C4-2B (cell line): ENCODE results near the gene MAP2.

Source experiments
- H3K27ac ChIP-seq: fragments of 450-650 bp; 2 replicates; pipeline ENCODE4 v1.5.1; 2017
- ZFX ChIP-seq: fragments of 450-650 bp; IDR thresholded peaks from 2 replicates; pipeline ENCODE4 v1.6.1; 2017
- TF ChIP-seq, protein P1 (sequence below): fragments of 450-650 bp; conservative IDR thresholded peaks from 2 replicates; pipeline ENCODE4 v1.5.1; 2017; ENCODE audit warnings: mild to moderate bottlenecking

Gene MAP2

DNA sequence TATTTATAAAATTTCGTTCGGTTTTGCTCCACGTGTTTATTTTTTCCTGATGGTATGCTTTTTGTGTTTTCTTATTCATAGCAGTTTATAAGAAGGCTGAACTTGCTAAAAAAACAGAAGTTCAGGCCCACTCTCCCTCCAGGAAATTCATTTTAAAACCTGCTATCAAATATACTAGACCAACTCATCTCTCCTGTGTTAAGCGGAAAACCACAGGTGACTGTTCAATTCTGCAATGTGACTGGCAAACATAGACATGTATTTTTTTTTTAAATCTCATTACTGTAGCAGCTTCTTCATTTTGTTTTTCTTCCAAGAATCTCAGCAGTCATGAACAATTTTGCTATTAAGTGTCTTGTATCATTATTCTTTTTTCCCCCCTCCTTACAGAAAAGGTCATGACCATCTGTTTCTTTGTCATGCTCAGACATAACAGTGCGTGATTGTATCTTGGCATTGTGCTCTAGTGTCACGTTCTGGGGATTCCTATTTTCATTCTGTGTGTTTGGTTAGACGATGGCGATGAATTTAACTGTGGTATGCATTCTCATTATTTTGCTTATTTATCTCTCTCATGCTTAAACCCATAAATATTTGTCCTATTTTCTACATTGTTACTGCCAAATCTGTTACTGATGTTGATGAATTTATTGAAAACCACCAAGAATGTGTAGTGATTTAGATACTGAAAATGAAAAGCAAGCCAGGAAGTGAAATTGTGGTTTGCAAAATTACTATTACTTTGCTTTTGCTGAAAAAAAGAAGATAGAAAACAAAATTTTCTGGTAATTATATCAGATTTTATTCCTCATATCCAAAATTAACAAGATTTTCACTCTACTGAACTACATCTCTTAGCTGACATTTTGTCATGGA is 273.2 kb downstream of the MAP2 start:
- no peak overlapping the region for H3K27ac ChIP-seq
- TF ChIP-seq ZFX: no peak
- TF ChIP-seq, protein P1, sequence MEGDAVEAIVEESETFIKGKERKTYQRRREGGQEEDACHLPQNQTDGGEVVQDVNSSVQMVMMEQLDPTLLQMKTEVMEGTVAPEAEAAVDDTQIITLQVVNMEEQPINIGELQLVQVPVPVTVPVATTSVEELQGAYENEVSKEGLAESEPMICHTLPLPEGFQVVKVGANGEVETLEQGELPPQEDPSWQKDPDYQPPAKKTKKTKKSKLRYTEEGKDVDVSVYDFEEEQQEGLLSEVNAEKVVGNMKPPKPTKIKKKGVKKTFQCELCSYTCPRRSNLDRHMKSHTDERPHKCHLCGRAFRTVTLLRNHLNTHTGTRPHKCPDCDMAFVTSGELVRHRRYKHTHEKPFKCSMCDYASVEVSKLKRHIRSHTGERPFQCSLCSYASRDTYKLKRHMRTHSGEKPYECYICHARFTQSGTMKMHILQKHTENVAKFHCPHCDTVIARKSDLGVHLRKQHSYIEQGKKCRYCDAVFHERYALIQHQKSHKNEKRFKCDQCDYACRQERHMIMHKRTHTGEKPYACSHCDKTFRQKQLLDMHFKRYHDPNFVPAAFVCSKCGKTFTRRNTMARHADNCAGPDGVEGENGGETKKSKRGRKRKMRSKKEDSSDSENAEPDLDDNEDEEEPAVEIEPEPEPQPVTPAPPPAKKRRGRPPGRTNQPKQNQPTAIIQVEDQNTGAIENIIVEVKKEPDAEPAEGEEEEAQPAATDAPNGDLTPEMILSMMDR: no peak

DNA sequence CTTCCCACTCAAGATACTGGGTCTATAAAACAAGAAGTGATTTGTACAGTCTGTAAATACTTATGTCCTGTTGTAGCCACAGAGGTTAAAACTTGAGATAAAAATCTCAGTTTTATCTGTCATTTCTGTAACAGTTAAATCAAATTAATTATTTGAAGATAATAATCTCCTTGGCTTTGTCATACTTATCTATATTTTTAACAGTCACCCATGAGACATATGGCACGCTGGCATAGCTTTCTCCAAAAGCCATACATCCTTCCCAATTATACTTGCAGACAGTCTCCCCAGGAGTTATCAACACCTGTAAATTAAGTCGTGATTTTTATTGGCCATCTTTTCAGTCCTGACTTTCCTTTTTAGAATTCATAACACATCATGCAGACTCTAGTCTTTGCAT is 278.9 kb downstream of the MAP2 start:
- H3K27ac ChIP-seq: no peak overlapping the region
- TF ChIP-seq, protein P1: no peak
- no peak for TF ChIP-seq ZFX

DNA sequence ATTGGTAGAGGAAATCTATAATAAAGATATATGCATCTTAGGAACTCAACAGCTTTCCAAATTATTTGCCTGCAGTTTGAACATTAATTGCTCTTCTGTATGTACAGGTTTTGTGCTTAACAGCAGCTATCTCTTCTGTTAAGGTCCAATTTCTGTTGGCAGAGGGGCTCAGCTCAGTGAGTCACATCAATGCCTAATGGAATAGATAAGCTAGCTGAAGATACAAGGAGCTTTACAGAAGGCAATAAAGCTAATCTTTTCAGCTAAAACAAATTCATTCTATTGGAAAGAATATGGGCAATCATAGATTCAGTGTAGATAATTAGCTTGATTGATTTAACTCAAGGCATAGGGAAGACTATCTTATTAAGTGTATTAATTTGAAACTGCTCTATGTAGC is 289.4 kb downstream of the MAP2 start:
- H3K27ac ChIP-seq: no peak overlapping the region
- TF ChIP-seq, protein P1: no peak
- no peak for TF ChIP-seq ZFX

DNA sequence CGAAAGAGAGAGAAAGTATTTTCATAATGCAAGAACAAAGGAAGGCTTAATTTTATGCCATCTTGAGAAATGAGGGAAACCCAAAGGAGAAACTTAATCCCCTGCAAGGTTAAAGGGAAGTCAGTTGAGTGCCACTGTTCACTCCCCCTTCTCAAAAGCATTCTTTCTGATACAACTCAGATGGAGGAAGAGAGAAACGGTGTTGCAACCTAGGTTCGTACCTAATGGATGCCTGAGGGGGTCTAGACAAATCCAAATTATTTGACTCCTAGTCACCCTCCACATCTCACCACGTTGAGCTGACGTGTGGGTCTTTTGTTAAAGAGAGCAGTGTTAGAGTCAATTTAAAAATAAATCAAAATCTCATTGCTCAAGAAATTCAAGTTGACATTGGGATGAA is 295.2 kb downstream of the MAP2 start:
- H3K27ac ChIP-seq: no peak overlapping the region
- TF ChIP-seq, protein P1: no peak
- TF ChIP-seq ZFX: no peak

DNA sequence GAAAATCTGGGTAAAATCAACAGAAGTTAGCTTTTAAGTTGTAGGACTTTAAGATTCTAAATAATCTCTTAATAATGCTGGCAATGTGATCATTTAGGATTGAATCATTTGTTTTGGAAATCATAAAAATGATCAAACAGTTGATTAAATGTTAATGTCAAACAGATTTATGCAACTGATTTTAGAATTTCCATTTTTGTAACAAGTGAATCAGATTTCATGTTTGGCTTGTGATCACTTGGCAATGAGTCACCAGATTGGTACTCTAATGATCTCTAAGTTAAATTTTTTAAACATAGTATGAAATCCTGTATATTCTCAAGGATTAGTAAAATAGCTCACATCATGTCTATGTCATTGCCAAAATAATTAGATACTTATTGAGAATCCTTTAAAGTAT is 297.6 kb downstream of the MAP2 start:
- TF ChIP-seq, protein P1: no peak
- no peak for TF ChIP-seq ZFX
- no peak overlapping the region for H3K27ac ChIP-seq

DNA sequence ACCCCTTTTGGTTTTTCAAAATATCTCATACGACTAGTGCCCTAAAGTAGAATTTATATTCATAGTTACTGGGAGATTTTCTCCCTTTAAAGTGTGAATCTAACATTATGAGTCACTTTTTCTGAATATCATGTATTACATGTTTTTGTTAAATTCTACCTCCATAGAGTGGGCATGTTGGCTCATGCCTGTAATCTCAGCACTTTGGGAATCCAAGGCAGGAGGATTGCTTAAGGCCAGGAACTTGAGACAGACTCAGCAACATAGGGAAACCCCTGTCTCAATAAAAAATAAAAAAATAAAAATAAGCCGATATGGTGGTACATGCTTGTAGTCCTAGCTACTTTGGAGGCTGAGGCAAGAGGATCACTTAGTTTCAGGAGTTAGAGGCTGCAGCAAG is 302.5 kb downstream of the MAP2 start:
- TF ChIP-seq, protein P1: no peak
- no peak for TF ChIP-seq ZFX
- H3K27ac ChIP-seq: no peak overlapping the region

DNA sequence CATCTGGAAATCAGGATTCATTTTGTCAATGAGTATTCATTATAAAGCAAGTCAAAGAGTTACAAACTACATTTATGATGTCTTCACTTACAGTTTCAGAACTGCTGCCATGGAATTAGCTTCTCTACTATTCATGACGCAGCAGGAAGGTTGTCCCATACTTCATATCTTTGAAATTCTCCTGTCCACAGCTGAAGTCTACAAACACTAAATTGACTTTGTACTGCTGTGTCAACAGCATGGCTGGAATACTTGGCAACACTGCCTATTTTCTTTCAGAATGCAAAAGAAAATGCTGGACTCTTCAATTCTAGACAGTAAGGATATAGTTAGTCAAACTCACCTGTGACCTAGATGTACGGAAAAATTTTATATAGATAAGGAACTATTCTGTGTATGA is 303.2 kb downstream of the MAP2 start:
- no peak overlapping the region for H3K27ac ChIP-seq
- TF ChIP-seq ZFX: no peak
- TF ChIP-seq, protein P1: no peak
